22Rv1 (cell line): ENCODE results near the gene RETREG1.

ENCODE experiments used
- CTCF ChIP-seq: fragments of 450-650 bp; IDR thresholded peaks from 2 replicates; pipeline ENCODE4 v1.5.1; 2017; ENCODE audit warnings: mild to moderate bottlenecking
- ZFX ChIP-seq: fragments of 450-650 bp; IDR thresholded peaks from 2 replicates; pipeline ENCODE4 v1.6.1; 2017; ENCODE audit warnings: antibody characterized with exemption, borderline replicate concordance

GRCh38 chr5:16644301-16644889, 27.6 kb upstream of the RETREG1 start:
- TF ChIP-seq CTCF (no peak), ZFX (no peak)
